ENCODE results near the gene FAM234A.

Gene FAM234A

GRCh38 chr16:281660-282255 lies 47.1 kb downstream of the FAM234A start:
- no peak for DNase-seq

- DNase-seq, result no peak
These were observed 47.9 kb downstream of the FAM234A start for GRCh38 chr16:282491-282890.

- DNase-seq, result peak in 6 of 14 donors; percentile 3 to 44 (median 14)
These were observed 48.6 kb downstream of the FAM234A start, which contains the start of gene PDIA2 for GRCh38 chr16:283033-283805. TSS of gene PDIA2 (plus strand) at chr16:283164. CDS start at chr16:283170, 6 bp downstream.

GRCh38 chr16:284204-285120 lies 49.8 kb downstream of the FAM234A start:
- DNase-seq, result no peak

- DNase-seq, result no peak
These were observed 50.8 kb downstream of the FAM234A start for GRCh38 chr16:285146-286055.

- DNase-seq, result no peak
These were observed 52.1 kb downstream of the FAM234A start for GRCh38 chr16:286491-287297.

GRCh38 chr16:287298-287811 lies 52.7 kb downstream of the FAM234A start:
- no peak for DNase-seq

- no peak for DNase-seq
These were observed 53.6 kb downstream of the FAM234A start for GRCh38 chr16:287981-288920.

GRCh38 chr16:289395-289997 lies 54.9 kb downstream of the FAM234A start:
- DNase-seq, result no peak

GRCh38 chr16:290015-290680 lies 55.5 kb downstream of the FAM234A start:
- no peak for DNase-seq

GRCh38 chr16:290681-291405 lies 56.2 kb downstream of the FAM234A start:
- DNase-seq, result no peak

- no peak for DNase-seq
These were observed 56.9 kb downstream of the FAM234A start for GRCh38 chr16:291539-291938.

- DNase-seq, result no peak
These were observed 58.6 kb downstream of the FAM234A start for GRCh38 chr16:293043-293775.

- no peak for DNase-seq
These were observed 61.7 kb downstream of the FAM234A start for GRCh38 chr16:296276-296675.

- DNase-seq, result no peak
These were observed 62.3 kb downstream of the FAM234A start for GRCh38 chr16:296806-297510.

- DNase-seq, result no peak
These were observed 63.2 kb downstream of the FAM234A start for GRCh38 chr16:297832-298231.

Measured in C1 segment of cervical spinal cord (tissue), 14 donors.